Measurements from ENCODE around the gene CTDSPL2.

The CTDSPL2 gene

GRCh38 chr15:44435893-44436667 is 8.7 kb downstream of the CTDSPL2 start:
- TF ChIP-seq TOX (CRISPR knock-in tag; IDR thresholded peaks at IDR 0.05; ENCODE audit: borderline replicate concordance) (no peak), GLIS3 (CRISPR knock-in tag; IDR thresholded peaks at IDR 0.05) (no peak), ESRRG (CRISPR knock-in tag; IDR thresholded peaks at IDR 0.05) (no peak), ZNF565 (CRISPR knock-in tag; conservative IDR thresholded peaks at IDR 0.05; ENCODE audit: low read depth) (no peak), ARNTL (CRISPR knock-in tag; IDR thresholded peaks at IDR 0.05; ENCODE audit: borderline replicate concordance, low read depth) (no peak), BACH2 (CRISPR knock-in tag; IDR thresholded peaks at IDR 0.05; ENCODE audit: borderline replicate concordance) (no peak), ZFP3 (CRISPR knock-in tag; IDR thresholded peaks at IDR 0.05) (no peak), OSR1 (CRISPR knock-in tag; IDR thresholded peaks at IDR 0.05) (no peak), ZNF8 (CRISPR knock-in tag; IDR thresholded peaks at IDR 0.05) (no peak), PPARA (CRISPR knock-in tag; IDR thresholded peaks at IDR 0.05; ENCODE audit: borderline replicate concordance) (no peak), RARB (CRISPR knock-in tag; IDR thresholded peaks at IDR 0.05) (no peak)
- TF ChIP-seq, protein P1, sequence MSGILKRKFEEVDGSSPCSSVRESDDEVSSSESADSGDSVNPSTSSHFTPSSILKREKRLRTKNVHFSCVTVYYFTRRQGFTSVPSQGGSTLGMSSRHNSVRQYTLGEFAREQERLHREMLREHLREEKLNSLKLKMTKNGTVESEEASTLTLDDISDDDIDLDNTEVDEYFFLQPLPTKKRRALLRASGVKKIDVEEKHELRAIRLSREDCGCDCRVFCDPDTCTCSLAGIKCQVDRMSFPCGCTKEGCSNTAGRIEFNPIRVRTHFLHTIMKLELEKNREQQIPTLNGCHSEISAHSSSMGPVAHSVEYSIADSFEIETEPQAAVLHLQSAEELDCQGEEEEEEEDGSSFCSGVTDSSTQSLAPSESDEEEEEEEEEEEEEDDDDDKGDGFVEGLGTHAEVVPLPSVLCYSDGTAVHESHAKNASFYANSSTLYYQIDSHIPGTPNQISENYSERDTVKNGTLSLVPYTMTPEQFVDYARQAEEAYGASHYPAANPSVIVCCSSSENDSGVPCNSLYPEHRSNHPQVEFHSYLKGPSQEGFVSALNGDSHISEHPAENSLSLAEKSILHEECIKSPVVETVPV (CRISPR knock-in tag; IDR thresholded peaks at IDR 0.05): no peak
- no peak for ATAC-seq

DNA sequence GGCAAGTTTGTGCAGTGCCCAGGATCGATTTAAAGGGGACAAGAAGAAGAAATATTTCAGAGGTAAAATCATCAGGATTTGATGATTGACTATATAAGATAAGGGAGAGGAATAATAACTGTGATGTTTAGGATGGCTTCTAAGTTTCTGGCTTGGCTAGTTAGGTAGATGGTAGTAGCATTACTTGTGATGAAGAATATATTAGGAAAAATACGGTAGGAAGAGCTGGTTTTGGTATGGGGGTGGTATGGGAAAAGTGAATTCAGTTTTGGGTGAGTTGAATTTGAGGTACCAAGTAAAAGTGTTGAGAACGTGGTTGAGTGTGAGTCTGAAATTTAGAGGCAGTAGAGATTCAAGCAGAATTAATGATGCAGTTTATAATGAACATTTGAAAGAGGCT is 11.0 kb downstream of the CTDSPL2 start:
- no peak for TF ChIP-seq TOX (CRISPR knock-in tag; IDR thresholded peaks at IDR 0.05; ENCODE audit: borderline replicate concordance)
- TF ChIP-seq, protein P2, sequence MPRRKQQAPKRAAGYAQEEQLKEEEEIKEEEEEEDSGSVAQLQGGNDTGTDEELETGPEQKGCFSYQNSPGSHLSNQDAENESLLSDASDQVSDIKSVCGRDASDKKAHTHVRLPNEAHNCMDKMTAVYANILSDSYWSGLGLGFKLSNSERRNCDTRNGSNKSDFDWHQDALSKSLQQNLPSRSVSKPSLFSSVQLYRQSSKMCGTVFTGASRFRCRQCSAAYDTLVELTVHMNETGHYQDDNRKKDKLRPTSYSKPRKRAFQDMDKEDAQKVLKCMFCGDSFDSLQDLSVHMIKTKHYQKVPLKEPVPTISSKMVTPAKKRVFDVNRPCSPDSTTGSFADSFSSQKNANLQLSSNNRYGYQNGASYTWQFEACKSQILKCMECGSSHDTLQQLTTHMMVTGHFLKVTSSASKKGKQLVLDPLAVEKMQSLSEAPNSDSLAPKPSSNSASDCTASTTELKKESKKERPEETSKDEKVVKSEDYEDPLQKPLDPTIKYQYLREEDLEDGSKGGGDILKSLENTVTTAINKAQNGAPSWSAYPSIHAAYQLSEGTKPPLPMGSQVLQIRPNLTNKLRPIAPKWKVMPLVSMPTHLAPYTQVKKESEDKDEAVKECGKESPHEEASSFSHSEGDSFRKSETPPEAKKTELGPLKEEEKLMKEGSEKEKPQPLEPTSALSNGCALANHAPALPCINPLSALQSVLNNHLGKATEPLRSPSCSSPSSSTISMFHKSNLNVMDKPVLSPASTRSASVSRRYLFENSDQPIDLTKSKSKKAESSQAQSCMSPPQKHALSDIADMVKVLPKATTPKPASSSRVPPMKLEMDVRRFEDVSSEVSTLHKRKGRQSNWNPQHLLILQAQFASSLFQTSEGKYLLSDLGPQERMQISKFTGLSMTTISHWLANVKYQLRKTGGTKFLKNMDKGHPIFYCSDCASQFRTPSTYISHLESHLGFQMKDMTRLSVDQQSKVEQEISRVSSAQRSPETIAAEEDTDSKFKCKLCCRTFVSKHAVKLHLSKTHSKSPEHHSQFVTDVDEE (CRISPR knock-in tag; IDR thresholded peaks at IDR 0.05): no peak
- no peak for TF ChIP-seq GLIS3 (CRISPR knock-in tag; IDR thresholded peaks at IDR 0.05)
- TF ChIP-seq, protein P1 (CRISPR knock-in tag; IDR thresholded peaks at IDR 0.05): no peak
- TF ChIP-seq ARNTL (CRISPR knock-in tag; IDR thresholded peaks at IDR 0.05; ENCODE audit: borderline replicate concordance, low read depth): no peak
- no peak for TF ChIP-seq PPARA (CRISPR knock-in tag; IDR thresholded peaks at IDR 0.05; ENCODE audit: borderline replicate concordance)
- no peak for TF ChIP-seq ZNF565 (CRISPR knock-in tag; conservative IDR thresholded peaks at IDR 0.05; ENCODE audit: low read depth)
- TF ChIP-seq ZNF8 (CRISPR knock-in tag; IDR thresholded peaks at IDR 0.05): no peak
- no peak for TF ChIP-seq ZNF70 (CRISPR knock-in tag; IDR thresholded peaks at IDR 0.05)
- TF ChIP-seq RARB (CRISPR knock-in tag; IDR thresholded peaks at IDR 0.05): no peak
- TF ChIP-seq, protein P3, sequence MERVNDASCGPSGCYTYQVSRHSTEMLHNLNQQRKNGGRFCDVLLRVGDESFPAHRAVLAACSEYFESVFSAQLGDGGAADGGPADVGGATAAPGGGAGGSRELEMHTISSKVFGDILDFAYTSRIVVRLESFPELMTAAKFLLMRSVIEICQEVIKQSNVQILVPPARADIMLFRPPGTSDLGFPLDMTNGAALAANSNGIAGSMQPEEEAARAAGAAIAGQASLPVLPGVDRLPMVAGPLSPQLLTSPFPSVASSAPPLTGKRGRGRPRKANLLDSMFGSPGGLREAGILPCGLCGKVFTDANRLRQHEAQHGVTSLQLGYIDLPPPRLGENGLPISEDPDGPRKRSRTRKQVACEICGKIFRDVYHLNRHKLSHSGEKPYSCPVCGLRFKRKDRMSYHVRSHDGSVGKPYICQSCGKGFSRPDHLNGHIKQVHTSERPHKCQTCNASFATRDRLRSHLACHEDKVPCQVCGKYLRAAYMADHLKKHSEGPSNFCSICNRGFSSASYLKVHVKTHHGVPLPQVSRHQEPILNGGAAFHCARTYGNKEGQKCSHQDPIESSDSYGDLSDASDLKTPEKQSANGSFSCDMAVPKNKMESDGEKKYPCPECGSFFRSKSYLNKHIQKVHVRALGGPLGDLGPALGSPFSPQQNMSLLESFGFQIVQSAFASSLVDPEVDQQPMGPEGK (CRISPR knock-in tag; IDR thresholded peaks at IDR 0.05; ENCODE audit: borderline replicate concordance): no peak
- TF ChIP-seq OSR1 (CRISPR knock-in tag; IDR thresholded peaks at IDR 0.05): no peak
- TF ChIP-seq, protein P4, sequence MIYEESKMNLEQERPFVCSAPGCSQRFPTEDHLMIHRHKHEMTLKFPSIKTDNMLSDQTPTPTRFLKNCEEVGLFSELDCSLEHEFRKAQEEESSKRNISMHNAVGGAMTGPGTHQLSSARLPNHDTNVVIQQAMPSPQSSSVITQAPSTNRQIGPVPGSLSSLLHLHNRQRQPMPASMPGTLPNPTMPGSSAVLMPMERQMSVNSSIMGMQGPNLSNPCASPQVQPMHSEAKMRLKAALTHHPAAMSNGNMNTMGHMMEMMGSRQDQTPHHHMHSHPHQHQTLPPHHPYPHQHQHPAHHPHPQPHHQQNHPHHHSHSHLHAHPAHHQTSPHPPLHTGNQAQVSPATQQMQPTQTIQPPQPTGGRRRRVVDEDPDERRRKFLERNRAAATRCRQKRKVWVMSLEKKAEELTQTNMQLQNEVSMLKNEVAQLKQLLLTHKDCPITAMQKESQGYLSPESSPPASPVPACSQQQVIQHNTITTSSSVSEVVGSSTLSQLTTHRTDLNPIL (CRISPR knock-in tag; IDR thresholded peaks at IDR 0.05; ENCODE audit: low read depth): no peak
- no peak for TF ChIP-seq ISL1 (CRISPR knock-in tag; IDR thresholded peaks at IDR 0.05)
- no peak for ATAC-seq

GRCh38 chr15:44441095-44441501 is 13.7 kb downstream of the CTDSPL2 start:
- no peak; the same call in 2 of the 3 replicates for ATAC-seq
- TF ChIP-seq, protein P4 (CRISPR knock-in tag; IDR thresholded peaks at IDR 0.05; ENCODE audit: low read depth): no peak
- no peak for TF ChIP-seq RARB (CRISPR knock-in tag; IDR thresholded peaks at IDR 0.05)
